Right atrium auricular region (tissue), 2 donors: Measurements from ENCODE around the gene OLFML1. TPM values are rescaled to one million over a fixed set of nuclear protein-coding genes. Genes with fewer than 3 reads are reported as not detected.

Source experiments
- DNase-seq: peaks from one replicate; pipeline ENCODE4 v3.0.0-alpha.2; 2019; ENCODE audit warnings: low spot score
- H3K27ac ChIP-seq, 2 donors: fragments of 200-600 bp; sonication (generic); 1 replicate in 1 of 2; 2 replicates in 1 of 2; pipeline ENCODE4 v1.5.1; 2016 to 2019
- H3K27me3 ChIP-seq, 2 donors: fragments of 200-600 bp; sonication (generic); one replicate each; pipeline versions ENCODE4 v1.5.1 to v1.6.0; 2017 to 2019
- H3K36me3 ChIP-seq: fragments of 200-600 bp; sonication (generic); one replicate; pipeline ENCODE4 v1.5.1; 2016
- H3K4me1 ChIP-seq, 2 donors: fragments of 200-600 bp; sonication (generic); one replicate each; pipeline versions ENCODE4 v1.5.1 to v1.6.0; 2017 to 2019
- H3K4me3 ChIP-seq, 2 donors: fragments of 200-600 bp; sonication (generic); 1 replicate in 1 of 2; 2 replicates in 1 of 2; pipeline ENCODE4 v1.5.1; 2017 to 2019; ENCODE audit warnings: mild to moderate bottlenecking in 1 of 2, moderate library complexity in 1 of 2
- H3K9me3 ChIP-seq, 2 donors: fragments of 200-600 bp; sonication (generic); one replicate each; pipeline ENCODE4 v1.5.1; 2019
- CTCF ChIP-seq, 2 donors: fragments of 200-600 bp; sonication (generic); IDR thresholded peaks; one replicate each; pipeline ENCODE4 v1.5.1; 2019; ENCODE audit warnings: antibody characterized with exemption in 2 of 2
- total RNA-seq, 2 donors: library from RNA; depleted of rRNA; stranded (reverse); fragments of >200 nt; gene quantifications; one replicate each; pipeline ENCODE4 v1.1.0, GENCODE V29; 2016

Gene OLFML1
- total RNA-seq, 2 donors from 2014 or later: 4.6 to 7.7 TPM

- Histone ChIP-seq H3K4me1 (peaks cover 0 to 12% of the 10 kb centered on the region in 2 donors), H3K9me3 (no peaks in the 10 kb centered on the region), H3K27me3 (no peaks in the 10 kb centered on the region), H3K27ac (no peak overlapping the region), H3K36me3 (no peaks in the 10 kb centered on the region), H3K4me3 (no peak overlapping the region)
- TF ChIP-seq CTCF (IDR thresholded peaks at IDR 0.05): peak in 1 of 2 donors; percentile 37
- no peak for DNase-seq
These were observed 63.5 kb downstream of the OLFML1 start for GRCh38 chr11:7548659-7549274.

- no peaks in the 10 kb centered on the region for H3K27me3 ChIP-seq
- H3K36me3 ChIP-seq: no peaks in the 10 kb centered on the region
- TF ChIP-seq CTCF (IDR thresholded peaks at IDR 0.05): no peak
- no peak for DNase-seq
- H3K27ac ChIP-seq: no peak overlapping the region
- H3K9me3 ChIP-seq: no peaks in the 10 kb centered on the region
- H3K4me1 ChIP-seq: peaks cover 0 to 4% of the 10 kb centered on the region in 2 donors
- H3K4me3 ChIP-seq: no peak overlapping the region
These were observed 64.4 kb downstream of the OLFML1 start for GRCh38 chr11:7549681-7550080.

GRCh38 chr11:7551571-7551970, 66.3 kb downstream of the OLFML1 start:
- no peaks in the 10 kb centered on the region for H3K27me3 ChIP-seq
- H3K4me1 ChIP-seq: peaks cover 0 to 7% of the 10 kb centered on the region in 2 donors
- H3K36me3 ChIP-seq: no peaks in the 10 kb centered on the region
- no peaks in the 10 kb centered on the region for H3K9me3 ChIP-seq
- no peak for DNase-seq
- TF ChIP-seq CTCF (IDR thresholded peaks at IDR 0.05): no peak
- no peak overlapping the region for H3K4me3 ChIP-seq
- no peak overlapping the region for H3K27ac ChIP-seq

GRCh38 chr11:7552666-7553065, 67.4 kb downstream of the OLFML1 start:
- peaks cover 0 to 7% of the 10 kb centered on the region in 2 donors for H3K4me1 ChIP-seq

GRCh38 chr11:7555052-7555699, 69.9 kb downstream of the OLFML1 start:
- no peaks in the 10 kb centered on the region for H3K27me3 ChIP-seq
- no peak overlapping the region for H3K4me3 ChIP-seq
- no peak for TF ChIP-seq CTCF (IDR thresholded peaks at IDR 0.05)
- H3K4me1 ChIP-seq: peaks cover 0 to 7% of the 10 kb centered on the region in 2 donors
- peak overlapping the region; percentile 48 to 71 for H3K27ac ChIP-seq
- no peaks in the 10 kb centered on the region for H3K36me3 ChIP-seq
- DNase-seq: no peak
- no peaks in the 10 kb centered on the region for H3K9me3 ChIP-seq

More at GRCh38 chr11:7552666-7553065, 67.4 kb downstream of the OLFML1 start:
- Histone ChIP-seq H3K27me3 (no peaks in the 10 kb centered on the region), H3K36me3 (no peaks in the 10 kb centered on the region), H3K9me3 (no peaks in the 10 kb centered on the region), H3K4me3 (no peak overlapping the region), H3K27ac (no peak overlapping the region)
- TF ChIP-seq CTCF (IDR thresholded peaks at IDR 0.05): no peak
- no peak for DNase-seq
